NCI-H748 (cell line): Measurements from ENCODE around the gene POU6F2.

Experiments used
- DNase-seq: peaks from one replicate; lab custom pipeline; 2025; ENCODE audit not compliant: unreplicated experiment; lab: John Stamatoyannopoulos, UW

POU6F2 gene

DNA sequence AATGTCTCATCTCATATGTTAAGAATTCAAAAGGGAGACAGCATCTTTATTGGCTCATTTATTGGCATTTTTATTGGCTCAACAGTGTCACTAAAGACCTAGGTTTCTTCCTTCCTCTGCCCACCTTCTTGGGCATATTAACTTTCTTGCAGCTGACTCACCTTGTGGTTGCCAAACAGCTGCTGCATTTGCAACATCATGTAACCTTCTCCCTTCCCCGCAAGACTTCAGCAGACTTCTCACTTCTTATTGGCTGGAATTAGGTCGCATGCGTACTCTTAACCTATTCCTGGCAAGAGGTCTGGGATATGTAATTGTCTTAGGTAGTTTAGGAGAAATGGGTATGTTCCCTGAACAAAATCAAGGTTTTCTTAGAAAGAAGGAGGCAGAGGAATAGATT lies 263.2 kb downstream of the POU6F2 start:
- DNase-seq, result no peak

DNA sequence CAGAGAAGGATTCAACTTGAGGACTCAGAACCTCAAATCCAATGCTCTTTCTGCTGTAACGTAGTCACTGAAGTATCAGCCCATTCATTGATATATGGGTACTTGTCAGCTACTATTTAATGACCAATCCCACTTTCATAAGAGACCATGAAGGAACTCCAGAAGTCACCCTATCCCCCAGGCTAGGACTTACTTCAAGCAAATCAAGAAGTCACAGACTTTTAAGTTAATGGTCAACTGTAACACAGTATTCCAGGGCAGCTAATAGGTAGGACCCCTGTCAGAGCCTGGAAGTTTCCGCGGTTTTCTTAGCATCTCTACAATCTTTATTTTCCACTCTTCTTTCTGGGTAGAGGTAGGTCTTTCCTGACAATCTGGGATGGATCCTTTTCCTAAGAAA lies 269.9 kb downstream of the POU6F2 start:
- no peak for DNase-seq

DNA sequence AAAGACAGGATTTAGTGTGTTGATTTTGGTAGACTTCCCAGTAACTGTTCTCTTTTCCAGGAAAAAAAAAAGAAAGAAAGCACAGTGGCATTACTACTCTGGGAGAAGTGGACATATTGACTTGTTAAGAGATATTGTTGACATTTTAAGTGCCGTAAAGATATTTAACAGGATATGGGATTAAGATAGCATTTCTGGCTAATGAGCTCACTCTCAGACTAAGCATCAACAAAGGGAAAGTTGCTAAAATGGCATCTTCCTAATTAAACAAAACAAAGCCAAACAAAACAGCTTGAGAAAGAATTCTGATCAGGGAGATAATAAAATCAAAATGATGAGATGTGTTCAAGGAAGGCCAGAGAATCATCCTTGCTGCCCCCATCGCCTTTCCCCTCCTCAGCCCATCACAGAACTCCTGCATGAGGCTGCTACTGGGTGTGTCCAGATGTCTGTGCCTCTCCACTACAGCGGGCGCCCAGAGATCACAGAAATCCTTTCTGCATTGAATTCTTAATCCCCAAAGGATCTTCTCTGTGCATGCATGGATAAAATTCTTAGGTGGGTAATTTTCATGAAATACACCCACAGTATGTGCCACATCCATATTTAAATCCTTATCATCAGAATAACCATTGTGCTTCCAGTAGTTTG lies 270.5 kb downstream of the POU6F2 start:
- DNase-seq, result no peak

DNA sequence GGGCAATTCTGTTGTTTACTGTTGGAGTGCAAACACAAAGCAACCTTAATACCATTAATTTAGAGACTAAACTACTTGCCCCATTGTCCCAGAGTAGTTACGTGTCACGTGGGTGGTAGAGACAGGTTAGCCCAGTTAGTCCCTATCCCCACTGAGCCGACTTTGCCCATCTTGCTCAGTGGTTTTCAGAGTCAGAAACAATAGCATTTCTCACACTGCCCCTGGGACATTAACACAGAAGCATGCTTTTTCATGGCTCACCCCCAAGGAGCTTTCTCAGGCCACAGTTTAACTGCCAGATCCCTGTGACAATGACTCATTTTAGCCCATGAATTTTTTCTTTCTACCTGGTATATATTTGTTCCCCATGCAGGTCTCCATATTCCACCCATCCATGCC lies 271.0 kb downstream of the POU6F2 start:
- DNase-seq, result peak; percentile 75

DNA sequence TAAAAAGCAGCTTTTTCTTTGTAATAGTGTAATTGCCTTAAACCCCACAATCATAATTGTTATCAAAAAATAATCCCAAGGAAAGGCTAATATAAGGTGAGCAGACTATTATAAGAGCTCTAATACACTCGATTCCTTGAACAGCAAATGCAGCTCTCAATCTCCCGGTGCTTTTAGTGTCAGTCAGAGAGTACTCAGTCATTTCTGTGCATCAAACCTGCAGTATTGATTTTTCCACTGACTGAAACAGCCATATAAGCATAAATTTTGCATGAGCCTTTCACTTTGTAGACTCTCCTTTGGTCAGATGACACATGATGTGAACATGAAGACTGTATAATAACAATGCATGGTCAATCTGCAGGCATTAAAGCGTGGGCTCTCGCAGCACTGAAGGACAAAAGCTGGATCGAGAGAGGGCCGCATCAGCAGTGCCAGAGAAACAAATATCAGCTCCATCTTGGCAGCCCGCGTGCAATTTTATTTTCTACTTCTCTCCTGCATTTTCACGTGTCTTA lies 272.0 kb downstream of the POU6F2 start:
- DNase-seq, result no peak

DNA sequence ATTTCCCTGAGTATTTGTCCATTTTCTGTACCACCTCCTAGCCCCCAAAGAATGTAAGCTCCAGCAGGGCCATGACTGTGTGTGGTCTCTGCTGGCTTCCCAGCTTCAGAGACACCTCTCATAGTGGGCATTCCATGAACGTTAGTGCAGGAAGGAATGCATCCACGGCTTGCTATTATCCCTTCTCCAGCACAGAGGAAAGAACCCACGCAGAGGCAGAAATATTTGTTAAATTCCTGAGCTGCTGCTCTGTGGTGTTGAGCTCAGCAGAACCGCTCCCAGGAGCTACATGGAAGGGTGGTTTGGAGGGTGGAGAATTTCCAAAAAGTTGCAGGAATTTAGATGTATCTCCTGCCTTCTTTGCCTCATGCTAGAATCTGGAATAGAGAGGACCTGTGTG lies 275.2 kb downstream of the POU6F2 start:
- no peak for DNase-seq

DNA sequence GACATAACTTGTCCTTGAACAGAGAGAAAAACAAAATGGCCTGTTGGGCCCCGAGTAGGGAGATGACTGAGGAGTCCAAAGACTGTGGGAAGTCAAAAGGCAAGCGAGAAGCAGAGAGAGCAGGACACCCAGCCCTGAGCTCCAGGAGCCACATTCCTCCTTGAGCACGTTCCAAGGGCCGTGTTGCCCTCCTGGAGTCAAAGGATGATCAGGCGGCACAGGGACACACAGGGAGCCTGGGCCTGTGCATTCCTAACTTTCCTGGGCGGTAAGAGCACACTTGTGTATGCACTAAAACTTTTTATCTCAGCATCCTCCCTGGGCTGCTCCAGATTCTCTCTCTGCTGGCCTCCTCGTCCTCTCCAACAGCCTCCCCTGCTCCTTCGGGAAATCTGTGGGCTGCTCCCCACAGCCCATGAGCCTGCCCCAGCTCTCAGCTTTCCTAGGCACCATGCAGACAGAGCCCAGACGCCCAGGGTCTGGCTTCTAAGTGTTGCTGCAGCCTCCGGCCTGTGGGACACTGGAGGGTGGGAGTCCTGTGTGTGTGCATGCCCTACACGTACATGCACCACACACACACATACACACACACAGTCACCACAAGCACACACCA lies 281.8 kb downstream of the POU6F2 start:
- DNase-seq, result peak; percentile 22

DNA sequence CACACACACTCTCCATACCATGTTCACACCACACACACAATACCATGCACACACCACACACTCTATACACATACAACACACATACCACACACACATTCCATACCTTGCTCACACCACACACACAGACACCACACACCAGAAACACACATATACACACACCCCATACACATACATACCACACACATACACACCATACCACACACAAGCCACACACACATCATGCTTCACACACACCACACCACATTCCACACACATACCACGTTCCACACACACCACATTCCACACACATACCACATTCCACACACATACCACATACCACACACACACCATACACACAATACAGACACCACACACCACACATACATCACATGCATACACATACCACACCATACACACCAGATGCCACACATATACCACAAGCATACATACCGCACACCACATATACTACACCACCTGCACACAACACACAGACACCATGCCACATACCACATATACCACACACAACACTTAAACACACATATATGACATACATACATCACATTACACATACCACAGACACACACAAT lies 282.7 kb downstream of the POU6F2 start:
- DNase-seq, result no peak

DNA sequence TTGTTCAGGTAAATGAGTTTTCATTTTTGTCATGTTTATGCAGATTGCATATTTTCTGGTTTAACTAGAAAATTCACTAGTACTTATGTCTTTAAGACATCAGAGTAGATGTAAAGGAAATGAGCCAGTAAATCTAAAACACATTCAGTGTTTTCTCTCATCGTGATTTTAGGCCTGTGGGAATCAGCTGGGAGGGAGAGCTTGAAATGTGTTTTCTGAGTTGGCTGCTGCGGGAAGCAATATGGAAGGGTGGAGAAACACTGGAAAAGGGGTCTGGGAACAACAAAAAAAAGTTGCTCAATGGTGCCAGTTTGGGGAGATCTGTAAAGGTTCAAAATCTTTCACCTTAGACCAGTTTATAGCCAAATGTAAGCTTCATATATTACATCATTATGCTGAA lies 284.1 kb downstream of the POU6F2 start:
- no peak for DNase-seq

DNA sequence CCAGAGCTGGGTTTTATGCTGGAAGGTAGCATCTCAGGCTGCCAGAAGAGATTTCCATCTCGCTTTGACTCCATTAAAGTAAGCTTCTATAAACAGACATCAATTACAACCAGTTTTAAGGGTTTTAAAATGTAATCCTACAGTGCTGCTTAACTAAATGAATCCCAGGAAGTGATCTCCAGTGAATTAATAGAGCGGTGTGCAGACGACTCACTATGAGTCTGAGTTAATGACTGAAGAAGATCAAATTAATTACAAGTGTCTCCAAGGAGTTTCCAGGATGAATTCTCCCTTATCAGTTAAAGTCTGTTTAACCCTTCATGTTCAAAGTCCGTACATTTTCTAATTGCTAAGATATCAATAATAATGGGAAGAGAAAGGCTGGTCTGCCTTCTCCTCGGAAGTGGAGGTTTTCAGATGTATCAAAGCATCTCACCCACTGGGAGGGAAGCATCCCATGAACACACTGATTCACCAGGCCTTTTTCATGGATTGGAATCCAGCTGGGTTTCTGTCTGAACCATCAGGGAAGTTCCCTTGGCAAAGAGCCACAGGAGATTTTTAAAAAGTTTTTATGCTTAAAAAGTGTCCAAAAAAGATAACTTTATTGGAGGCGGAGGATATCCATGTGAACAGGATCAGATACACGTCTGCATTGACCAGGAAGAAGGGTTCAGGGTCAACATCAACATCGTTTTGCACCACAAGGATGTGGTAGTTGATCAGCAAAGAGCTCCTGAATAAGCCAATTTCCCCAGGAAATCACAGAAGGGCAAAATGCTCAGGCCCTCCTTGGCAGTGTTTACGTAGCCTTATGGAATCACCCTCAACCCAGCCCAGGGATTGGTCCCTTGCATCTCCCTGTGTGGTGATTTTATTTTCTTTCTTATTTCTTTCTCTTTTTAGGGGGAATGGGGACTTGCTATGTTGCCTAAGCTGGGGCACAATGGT lies 288.2 kb downstream of the POU6F2 start:
- DNase-seq, result no peak

DNA sequence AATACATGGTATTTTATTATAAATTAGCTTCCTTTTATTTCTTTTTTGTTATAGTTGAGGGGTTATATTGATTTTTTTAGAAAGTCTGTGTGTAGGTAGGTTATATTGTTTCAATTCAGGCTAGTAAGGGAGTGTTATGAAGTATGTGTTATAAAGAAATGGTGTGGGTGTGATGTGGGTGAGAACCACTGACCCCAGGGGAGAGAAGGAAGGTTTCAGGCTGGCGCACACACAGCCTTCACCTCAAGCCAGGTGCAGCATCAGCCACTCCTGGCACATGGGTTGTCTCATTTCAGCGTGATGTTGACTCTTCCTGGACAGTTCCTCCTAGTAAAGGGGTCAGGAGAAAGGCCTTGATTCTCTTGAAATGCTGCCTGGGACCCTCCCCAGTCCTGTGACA lies 291.3 kb downstream of the POU6F2 start:
- no peak for DNase-seq

DNA sequence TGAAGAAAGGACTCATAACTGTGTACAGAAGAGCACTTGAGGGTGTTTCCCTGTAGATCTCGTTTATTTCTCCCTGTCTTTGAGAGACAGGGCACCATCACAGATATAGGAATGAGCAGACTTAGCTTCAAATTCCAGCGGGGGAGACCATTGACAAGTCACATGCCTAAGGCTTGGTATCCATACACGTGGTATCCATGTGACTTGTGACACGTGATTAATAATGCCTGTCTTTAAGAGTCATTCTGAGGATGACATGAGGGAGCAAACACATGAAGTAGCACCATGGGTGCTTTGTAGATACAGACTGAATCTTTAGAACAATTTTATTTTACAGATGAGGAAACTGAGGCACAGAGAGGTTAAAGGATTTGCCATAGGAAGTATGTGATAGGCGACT lies 292.3 kb downstream of the POU6F2 start:
- DNase-seq, result no peak

DNA sequence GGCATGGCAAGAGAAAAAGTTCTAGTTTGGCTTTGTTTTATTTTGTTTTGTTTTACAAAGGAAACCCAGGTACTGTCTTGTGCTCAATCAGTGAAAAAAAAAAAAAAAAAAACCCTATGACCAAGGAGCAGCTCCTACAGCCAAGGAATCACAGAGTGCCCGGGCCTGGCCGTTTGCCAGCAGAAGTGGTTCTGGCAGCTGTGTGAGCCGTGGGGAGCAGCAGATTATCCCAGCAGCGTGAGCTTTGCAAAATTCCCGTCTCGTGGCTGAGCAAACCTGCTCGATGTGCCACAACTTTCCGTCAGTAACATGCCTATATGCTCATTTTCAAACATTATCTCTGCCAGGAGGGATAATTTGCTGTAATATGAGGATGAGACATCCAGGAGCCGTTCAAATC lies 293.7 kb downstream of the POU6F2 start:
- DNase-seq, result peak; percentile 65

DNA sequence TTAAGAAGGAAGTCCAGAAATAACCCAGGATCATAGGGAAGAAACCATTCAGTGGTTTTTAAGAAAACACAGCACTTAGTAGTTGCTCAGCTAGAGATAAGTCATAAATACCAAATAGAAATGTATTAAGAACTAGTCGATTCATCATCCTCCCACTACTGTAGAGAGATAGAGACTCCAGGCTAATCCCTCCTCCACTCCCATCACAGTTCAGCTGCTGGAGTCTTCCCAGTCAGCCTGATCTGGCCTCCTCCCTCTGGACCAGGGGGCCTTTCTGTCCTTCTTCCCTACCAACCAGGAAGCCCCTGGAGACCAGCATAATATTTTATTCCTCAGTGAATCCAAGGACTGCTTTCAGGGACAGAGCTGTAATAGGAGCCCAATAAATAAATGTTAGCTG lies 294.4 kb downstream of the POU6F2 start:
- no peak for DNase-seq

DNA sequence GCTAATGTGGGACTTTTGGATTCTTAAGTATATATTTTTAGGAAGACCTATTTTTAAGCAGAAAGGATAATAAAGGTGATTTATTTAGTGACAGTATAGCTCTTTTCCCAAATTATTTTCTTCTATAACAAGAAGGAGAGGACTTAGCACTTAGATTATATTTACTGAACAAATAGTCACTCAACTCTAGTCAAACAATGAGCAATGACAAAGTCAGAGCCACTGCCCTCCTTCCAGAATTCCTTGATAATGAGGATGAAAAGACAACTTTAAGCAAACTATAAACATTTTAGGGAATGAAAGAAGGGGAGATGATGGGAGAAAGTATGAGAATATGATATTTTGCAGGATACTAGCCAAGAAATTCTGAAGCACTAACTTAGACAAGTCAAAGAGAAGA lies 295.0 kb downstream of the POU6F2 start:
- no peak for DNase-seq

DNA sequence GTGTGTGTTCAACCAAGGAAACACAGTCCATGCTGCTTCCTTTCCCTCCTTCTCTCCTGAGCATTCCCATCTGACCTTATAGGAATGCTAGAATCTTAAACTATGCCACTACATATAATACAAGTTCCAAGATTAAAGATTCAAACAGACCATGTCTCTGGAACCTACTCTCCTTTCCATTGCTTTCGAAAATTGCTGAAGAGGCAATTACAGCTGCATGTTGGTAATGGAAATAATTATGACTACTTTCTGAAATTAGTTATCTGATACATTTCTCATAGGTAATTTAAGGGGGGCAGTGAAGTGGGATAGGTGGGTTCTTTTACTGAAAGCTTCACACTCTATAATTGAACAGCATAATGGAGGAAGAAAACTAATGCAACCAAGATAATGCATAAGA lies 302.6 kb downstream of the POU6F2 start:
- DNase-seq, result no peak

DNA sequence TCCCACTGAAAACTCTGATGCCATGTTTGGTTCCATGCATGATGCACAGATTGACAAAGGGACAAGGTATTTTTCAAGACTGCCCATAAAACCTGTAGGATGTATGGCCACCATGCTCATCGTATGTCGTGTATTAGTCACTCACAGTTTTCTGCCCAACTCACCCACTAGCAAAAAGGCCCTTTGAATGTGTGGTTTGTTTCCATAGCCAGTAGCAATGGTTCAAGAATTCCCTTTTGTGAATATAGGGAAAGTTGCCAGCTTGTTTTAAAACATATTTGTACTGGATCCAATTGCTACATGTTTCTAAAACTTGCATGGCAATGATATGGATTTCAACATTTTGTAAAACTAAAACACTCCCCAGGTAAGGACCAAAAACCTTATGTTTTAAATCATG lies 307.5 kb downstream of the POU6F2 start:
- no peak for DNase-seq

DNA sequence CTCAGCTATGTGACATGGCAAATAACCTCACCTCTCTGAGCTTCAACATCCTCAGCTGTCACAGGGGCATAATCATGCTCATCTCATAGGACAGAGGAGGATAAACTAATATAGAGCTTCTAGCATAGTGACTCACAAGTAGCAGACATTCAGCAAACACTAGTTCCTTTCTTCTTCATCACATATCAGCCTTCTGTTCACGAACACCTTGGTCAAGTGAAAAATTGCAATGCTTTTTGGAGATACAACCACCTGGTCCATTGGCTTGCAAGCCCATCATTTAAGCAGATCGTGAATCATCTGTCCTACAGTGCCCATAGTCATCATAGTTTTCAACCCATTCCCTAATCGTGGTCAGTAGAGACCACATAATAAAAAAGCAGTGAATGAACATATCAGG lies 310.6 kb downstream of the POU6F2 start:
- no peak for DNase-seq

DNA sequence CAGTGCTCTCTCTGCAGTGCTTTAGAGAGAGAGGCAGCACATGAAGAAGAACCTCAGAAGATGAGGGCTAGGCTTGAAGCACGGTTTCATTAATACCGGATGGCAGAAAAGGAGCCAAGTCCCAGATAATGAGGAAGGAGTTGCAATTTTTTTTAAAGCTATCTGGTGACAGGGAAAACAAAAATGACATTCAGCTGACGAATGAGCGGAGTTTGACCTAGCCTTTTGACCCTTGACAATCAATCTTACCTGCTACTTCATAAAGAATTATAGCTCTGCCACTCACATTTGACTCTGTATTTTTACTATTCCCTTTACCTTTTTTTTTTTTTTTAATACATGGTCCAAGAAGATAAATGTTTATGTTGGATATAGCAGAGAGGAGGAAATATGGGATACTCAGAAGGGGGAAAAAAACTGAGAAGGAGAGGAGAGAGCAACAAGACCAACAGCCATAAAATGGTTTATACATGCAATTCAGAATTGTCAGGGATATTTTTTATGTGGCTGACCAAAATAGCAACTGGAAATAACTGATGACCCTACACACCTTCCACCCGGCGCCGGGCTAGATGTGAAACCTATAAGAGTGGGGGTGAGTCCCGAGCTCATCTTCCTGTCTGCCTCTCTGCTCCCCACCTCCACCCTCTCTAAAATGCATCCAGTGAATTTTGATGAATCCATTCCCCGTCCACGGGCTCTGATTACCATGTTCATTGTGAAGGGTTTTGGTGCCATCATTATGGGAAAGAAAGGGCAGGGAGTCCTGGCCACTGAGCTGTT lies 314.1 kb downstream of the POU6F2 start:
- no peak for DNase-seq

DNA sequence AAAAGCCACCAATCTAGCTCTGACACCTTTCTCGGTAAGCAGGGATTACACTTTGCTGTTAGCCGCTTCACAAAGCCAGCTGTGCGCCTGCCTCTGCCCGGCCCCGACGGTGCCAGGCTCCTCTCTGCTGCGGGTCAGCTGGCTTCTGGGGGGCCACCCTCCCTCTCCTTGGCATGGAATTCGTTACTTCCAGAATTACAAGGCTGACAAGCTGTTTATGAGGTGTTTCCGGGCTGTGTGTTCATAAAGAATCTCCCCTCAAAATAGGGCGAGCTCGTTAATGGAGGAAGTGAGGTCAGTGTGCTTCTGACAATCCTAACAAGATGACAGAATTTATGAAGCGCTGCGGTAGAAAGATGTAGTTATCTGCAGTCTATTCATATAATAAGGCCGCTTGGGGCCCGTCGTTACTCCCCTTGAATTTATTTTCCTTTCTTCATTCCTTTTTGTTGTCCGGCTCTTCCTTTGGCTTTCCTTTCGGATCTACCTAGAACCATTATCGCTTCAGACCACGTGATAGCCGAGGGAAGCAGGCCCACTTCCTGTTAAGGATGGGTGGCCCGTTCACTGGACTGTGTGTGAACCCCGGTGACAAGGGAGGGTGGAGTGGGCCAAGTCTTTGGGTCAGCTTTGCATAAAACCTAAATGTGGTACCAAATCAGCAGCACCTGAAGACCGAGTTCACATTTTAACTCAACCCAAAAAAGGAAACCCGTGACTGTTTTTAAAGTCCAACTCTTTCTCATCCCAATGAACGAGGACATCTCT lies 315.5 kb downstream of the POU6F2 start:
- no peak for DNase-seq
